ENCODE measurements around the gene C1QA. TPM values are rescaled to one million over a fixed set of nuclear protein-coding genes. Genes with fewer than 3 reads are reported as not detected.

The C1QA gene
- polyA plus RNA-seq, 1 donor (not counting 4 experiments of a cell fraction or from before 2014, with no cell fraction given), result not detected

DNA sequence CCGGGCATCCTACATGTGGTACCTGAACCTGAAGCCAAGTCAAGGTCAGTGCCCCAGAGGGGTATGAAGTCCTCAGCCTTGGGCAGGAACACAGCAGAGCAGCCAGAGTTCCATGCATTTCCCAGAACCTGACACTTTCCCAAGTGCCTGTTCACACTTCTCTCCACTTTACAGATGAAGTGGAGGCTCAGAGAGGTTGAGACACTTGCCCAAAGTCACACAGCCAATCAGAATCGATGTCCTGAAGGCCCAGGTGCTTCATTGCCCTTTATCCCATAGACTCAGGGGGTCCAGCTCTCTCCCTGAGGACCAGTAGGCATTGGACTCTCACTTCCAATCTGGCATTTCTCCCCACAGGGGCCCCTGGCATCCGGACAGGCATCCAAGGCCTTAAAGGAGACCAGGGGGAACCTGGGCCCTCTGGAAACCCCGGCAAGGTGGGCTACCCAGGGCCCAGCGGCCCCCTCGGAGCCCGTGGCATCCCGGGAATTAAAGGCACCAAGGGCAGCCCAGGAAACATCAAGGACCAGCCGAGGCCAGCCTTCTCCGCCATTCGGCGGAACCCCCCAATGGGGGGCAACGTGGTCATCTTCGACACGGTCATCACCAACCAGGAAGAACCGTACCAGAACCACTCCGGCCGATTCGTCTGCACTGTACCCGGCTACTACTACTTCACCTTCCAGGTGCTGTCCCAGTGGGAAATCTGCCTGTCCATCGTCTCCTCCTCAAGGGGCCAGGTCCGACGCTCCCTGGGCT, 2.2 kb downstream of the C1QA start:
- H2AFZ ChIP-seq (ENCODE audit: control insufficient read depth, low read length), result no peak overlapping the region
- H4K20me1 ChIP-seq (ENCODE audit: control insufficient read depth, extremely low read depth, insufficient read depth, low read length), result peaks cover 3% of the 10 kb centered on the region
- DNase-seq (ENCODE audit: low read depth, low spot score), result no peak
- no peak overlapping the region for H3K4me3 ChIP-seq (ENCODE audit: control insufficient read depth in 2 of 3, extremely low read depth in 1 of 3, insufficient read depth in 2 of 3, low read depth in 1 of 3, low read length in 3 of 3)
- no peak overlapping the region for H3K27ac ChIP-seq (ENCODE audit: control insufficient read depth, insufficient read depth, low read length)
- H3K9me1 ChIP-seq (ENCODE audit: control insufficient read depth, extremely low read depth, insufficient read depth, low read length), result no peaks in the 10 kb centered on the region
- H3K9ac ChIP-seq (ENCODE audit: control insufficient read depth, extremely low read depth, insufficient read depth, low read length), result no peak overlapping the region
- H3K9me3 ChIP-seq (ENCODE audit: control insufficient read depth, low read depth, low read length), result no peaks in the 10 kb centered on the region
- H3K27me3 ChIP-seq (ENCODE audit: control insufficient read depth, extremely low read depth, insufficient read depth, low read length), result no peaks in the 10 kb centered on the region
- no peak for FAIRE-seq
- TF ChIP-seq, protein P1, sequence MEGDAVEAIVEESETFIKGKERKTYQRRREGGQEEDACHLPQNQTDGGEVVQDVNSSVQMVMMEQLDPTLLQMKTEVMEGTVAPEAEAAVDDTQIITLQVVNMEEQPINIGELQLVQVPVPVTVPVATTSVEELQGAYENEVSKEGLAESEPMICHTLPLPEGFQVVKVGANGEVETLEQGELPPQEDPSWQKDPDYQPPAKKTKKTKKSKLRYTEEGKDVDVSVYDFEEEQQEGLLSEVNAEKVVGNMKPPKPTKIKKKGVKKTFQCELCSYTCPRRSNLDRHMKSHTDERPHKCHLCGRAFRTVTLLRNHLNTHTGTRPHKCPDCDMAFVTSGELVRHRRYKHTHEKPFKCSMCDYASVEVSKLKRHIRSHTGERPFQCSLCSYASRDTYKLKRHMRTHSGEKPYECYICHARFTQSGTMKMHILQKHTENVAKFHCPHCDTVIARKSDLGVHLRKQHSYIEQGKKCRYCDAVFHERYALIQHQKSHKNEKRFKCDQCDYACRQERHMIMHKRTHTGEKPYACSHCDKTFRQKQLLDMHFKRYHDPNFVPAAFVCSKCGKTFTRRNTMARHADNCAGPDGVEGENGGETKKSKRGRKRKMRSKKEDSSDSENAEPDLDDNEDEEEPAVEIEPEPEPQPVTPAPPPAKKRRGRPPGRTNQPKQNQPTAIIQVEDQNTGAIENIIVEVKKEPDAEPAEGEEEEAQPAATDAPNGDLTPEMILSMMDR (optimal IDR thresholded peaks at IDR 0.05 in 1 of 3, IDR thresholded peaks at IDR 0.05 in 1 of 3, conservative IDR thresholded peaks at IDR 0.05 in 1 of 3; ENCODE audit: extremely low read depth in 1 of 3, insufficient read depth in 2 of 3, low read length in 3 of 3), result no peak
- no peak for TF ChIP-seq EZH2 (IDR thresholded peaks at IDR 0.05; ENCODE audit: low read length)
- no peak overlapping the region for H3K4me2 ChIP-seq (ENCODE audit: control insufficient read depth, extremely low read depth, insufficient read depth, low read depth, low read length)
- H3K4me1 ChIP-seq (ENCODE audit: control insufficient read depth, extremely low read depth, insufficient read depth, low read length), result no peaks in the 10 kb centered on the region
- no peaks in the 10 kb centered on the region for H3K36me3 ChIP-seq (ENCODE audit: control insufficient read depth in 2 of 2, extremely low read depth in 1 of 2, insufficient read depth in 2 of 2, low read length in 2 of 2)
- dilution Hi-C loops (cut with MboI; ENCODE audit: extremely low pct_ligation_motif_present, low sequenced_read_pairs), result no loop called here
- H3K79me2 ChIP-seq (ENCODE audit: control insufficient read depth, insufficient read depth, low read length), result no peaks in the 10 kb centered on the region

DNA sequence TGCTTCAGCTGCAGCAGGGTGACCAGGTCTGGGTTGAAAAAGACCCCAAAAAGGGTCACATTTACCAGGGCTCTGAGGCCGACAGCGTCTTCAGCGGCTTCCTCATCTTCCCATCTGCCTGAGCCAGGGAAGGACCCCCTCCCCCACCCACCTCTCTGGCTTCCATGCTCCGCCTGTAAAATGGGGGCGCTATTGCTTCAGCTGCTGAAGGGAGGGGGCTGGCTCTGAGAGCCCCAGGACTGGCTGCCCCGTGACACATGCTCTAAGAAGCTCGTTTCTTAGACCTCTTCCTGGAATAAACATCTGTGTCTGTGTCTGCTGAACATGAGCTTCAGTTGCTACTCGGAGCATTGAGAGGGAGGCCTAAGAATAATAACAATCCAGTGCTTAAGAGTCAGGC, 2.9 kb downstream of the C1QA start:
- no peaks in the 10 kb centered on the region for H3K27me3 ChIP-seq (ENCODE audit: control insufficient read depth, extremely low read depth, insufficient read depth, low read length)

More for the DNA sequence above, 2.9 kb downstream of the C1QA start:
- no peak overlapping the region for H3K4me2 ChIP-seq (ENCODE audit: control insufficient read depth, extremely low read depth, insufficient read depth, low read depth, low read length)
- DNase-seq (ENCODE audit: low read depth, low spot score), result no peak
- H2AFZ ChIP-seq (ENCODE audit: control insufficient read depth, low read length), result no peak overlapping the region
- H3K27ac ChIP-seq (ENCODE audit: control insufficient read depth, insufficient read depth, low read length), result no peak overlapping the region
- no peaks in the 10 kb centered on the region for H3K36me3 ChIP-seq (ENCODE audit: control insufficient read depth in 2 of 2, extremely low read depth in 1 of 2, insufficient read depth in 2 of 2, low read length in 2 of 2)
- no peaks in the 10 kb centered on the region for H3K9me1 ChIP-seq (ENCODE audit: control insufficient read depth, extremely low read depth, insufficient read depth, low read length)
- peaks cover 3% of the 10 kb centered on the region for H4K20me1 ChIP-seq (ENCODE audit: control insufficient read depth, extremely low read depth, insufficient read depth, low read length)
- H3K4me1 ChIP-seq (ENCODE audit: control insufficient read depth, extremely low read depth, insufficient read depth, low read length), result no peaks in the 10 kb centered on the region
- H3K4me3 ChIP-seq (ENCODE audit: control insufficient read depth in 2 of 3, extremely low read depth in 1 of 3, insufficient read depth in 2 of 3, low read depth in 1 of 3, low read length in 3 of 3), result no peak overlapping the region
- H3K9ac ChIP-seq (ENCODE audit: control insufficient read depth, extremely low read depth, insufficient read depth, low read length), result no peak overlapping the region
- dilution Hi-C loops (cut with MboI; ENCODE audit: extremely low pct_ligation_motif_present, low sequenced_read_pairs), result no loop called here
- no peak for FAIRE-seq
- TF ChIP-seq, protein P1 (optimal IDR thresholded peaks at IDR 0.05 in 1 of 3, IDR thresholded peaks at IDR 0.05 in 1 of 3, conservative IDR thresholded peaks at IDR 0.05 in 1 of 3; ENCODE audit: extremely low read depth in 1 of 3, insufficient read depth in 2 of 3, low read length in 3 of 3), result no peak
- TF ChIP-seq EZH2 (IDR thresholded peaks at IDR 0.05; ENCODE audit: low read length), result no peak
- no peaks in the 10 kb centered on the region for H3K79me2 ChIP-seq (ENCODE audit: control insufficient read depth, insufficient read depth, low read length)
- H3K9me3 ChIP-seq (ENCODE audit: control insufficient read depth, low read depth, low read length), result no peaks in the 10 kb centered on the region

Data from keratinocyte (primary cell).